ENCODE data around the gene HSFX2. TPM values are rescaled to one million over a fixed set of nuclear protein-coding genes. Genes with fewer than 3 reads are reported as not detected.
"Not testable (repeated sequence)": the region's sequence is repeated elsewhere in the genome, so short reads cannot be mapped to it uniquely, and the experiment has no call there.

The HSFX2 gene
- total RNA-seq, 4 donors from 2014 or later = 0.45 TPM; not detected in 3

GRCh38 chrX:149628768-149629167, 33.7 kb upstream of the HSFX2 start:
- no peaks in the 10 kb centered on the region for H3K27me3 ChIP-seq
- H3K4me3 ChIP-seq = no peak overlapping the region
- H3K36me3 ChIP-seq = no peaks in the 10 kb centered on the region
- no peak overlapping the region for H3K27ac ChIP-seq (replicated peaks in 1 of 4)
- no peaks in the 10 kb centered on the region for H3K9me3 ChIP-seq
- no peak for TF ChIP-seq POLR2AphosphoS5 (IDR thresholded peaks at IDR 0.05)
- H3K4me1 ChIP-seq = peaks cover 11 to 31% (median 23%) of the 10 kb centered on the region in 4 donors
- 59% methylated on average over 2 of the region's 2 CpGs for WGBS
- intact Hi-C loops (cut with DNase I) = loop anchor here (5.0 kb wide), 1 partner anchor 66 kb away; no protein-coding TSS in a partner anchor
- DNase-seq (ENCODE audit: extremely low spot score) = no peak

GRCh38 chrX:149628280-149628679, 33.2 kb upstream of the HSFX2 start:
- no peaks in the 10 kb centered on the region for H3K27me3 ChIP-seq
- H3K27ac ChIP-seq (replicated peaks in 1 of 4) = no peak overlapping the region
- H3K9me3 ChIP-seq = no peaks in the 10 kb centered on the region
- H3K4me3 ChIP-seq = no peak overlapping the region
- peaks cover 11 to 31% (median 23%) of the 10 kb centered on the region in 4 donors for H3K4me1 ChIP-seq
- no peak for TF ChIP-seq CTCF (IDR thresholded peaks at IDR 0.05)
- TF ChIP-seq POLR2A (IDR thresholded peaks at IDR 0.05; ENCODE audit: low read depth) = no peak
- TF ChIP-seq EP300 (IDR thresholded peaks at IDR 0.05) = no peak
- no peak for TF ChIP-seq POLR2AphosphoS5 (IDR thresholded peaks at IDR 0.05)
- no peak for DNase-seq (ENCODE audit: extremely low spot score)
- 94% methylated on average over 2 of the region's 3 CpGs for WGBS
- intact Hi-C loops (cut with DNase I) = loop anchor here (5.0 kb wide), 1 partner anchor 66 kb away; no protein-coding TSS in a partner anchor
- no peaks in the 10 kb centered on the region for H3K36me3 ChIP-seq

- not testable (repeated sequence) for H3K27ac ChIP-seq (replicated peaks in 1 of 4); H3K4me3 ChIP-seq; H3K27me3 ChIP-seq; H3K36me3 ChIP-seq; H3K9me3 ChIP-seq; DNase-seq (ENCODE audit: extremely low spot score)
- intact Hi-C loops (cut with DNase I) = loop anchor here (5.0 kb wide), 1 partner anchor 65 kb away; no protein-coding TSS in a partner anchor
- 66% methylated on average over 6 of the region's 8 CpGs for WGBS
- H3K4me1 ChIP-seq = peaks cover 11 to 30% (median 20%) of the 10 kb centered on the region in 4 donors
Measured at GRCh38 chrX:149626829-149627228, 31.7 kb upstream of the HSFX2 start.

GRCh38 chrX:149619662-149620061, 24.5 kb upstream of the HSFX2 start:
- H3K27me3 ChIP-seq; intact Hi-C loops (cut with DNase I); H3K9me3 ChIP-seq; DNase-seq (ENCODE audit: extremely low spot score); H3K4me3 ChIP-seq; H3K27ac ChIP-seq (replicated peaks in 1 of 4); H3K4me1 ChIP-seq; H3K36me3 ChIP-seq: not testable (repeated sequence)
- 25% methylated on average over 1 of the region's 1 CpG for WGBS

GRCh38 chrX:149618871-149619270, 23.8 kb upstream of the HSFX2 start:
- TF ChIP-seq EP300 (IDR thresholded peaks at IDR 0.05) (no peak), POLR2AphosphoS5 (IDR thresholded peaks at IDR 0.05) (no peak), POLR2A (IDR thresholded peaks at IDR 0.05; ENCODE audit: low read depth) (no peak), CTCF (IDR thresholded peaks at IDR 0.05) (no peak)
- Histone ChIP-seq H3K4me3 (no peak overlapping the region), H3K36me3 (no peaks in the 10 kb centered on the region), H3K27ac (replicated peaks in 1 of 4) (no peak overlapping the region), H3K27me3 (no peaks in the 10 kb centered on the region), H3K9me3 (no peaks in the 10 kb centered on the region), H3K4me1 (no peaks in the 10 kb centered on the region)
- WGBS = 52% methylated on average over 3 of the region's 3 CpGs
- no peak for DNase-seq (ENCODE audit: extremely low spot score)
- intact Hi-C loops (cut with DNase I) = no loop called here

GRCh38 chrX:149611623-149612175, 16.6 kb upstream of the HSFX2 start:
- intact Hi-C loops (cut with DNase I) = no loop called here
- Histone ChIP-seq H3K9me3 (no peaks in the 10 kb centered on the region), H3K4me3 (no peak overlapping the region), H3K27ac (replicated peaks in 1 of 4) (no peak overlapping the region), H3K36me3 (peaks cover 0 to 9% (median 4%) of the 10 kb centered on the region in 4 donors), H3K27me3 (no peaks in the 10 kb centered on the region), H3K4me1 (peaks cover 0 to under 1% (median 0%) of the 10 kb centered on the region in 4 donors)
- WGBS = 69% methylated on average over 1 of the region's 1 CpG
- DNase-seq (ENCODE audit: extremely low spot score) = no peak
- TF ChIP-seq CTCF (IDR thresholded peaks at IDR 0.05) (no peak), EP300 (IDR thresholded peaks at IDR 0.05) (no peak), POLR2AphosphoS5 (IDR thresholded peaks at IDR 0.05) (no peak), POLR2A (IDR thresholded peaks at IDR 0.05; ENCODE audit: low read depth) (no peak)

Measured in esophagus muscularis mucosa (tissue), 4 donors.